Upper lobe of left lung (tissue), 4 donors: ENCODE results near the gene GMPPA.

Experiments
- POLR2AphosphoS5 ChIP-seq, 2 donors: sonication (generic); formaldehyde crosslinking; IDR thresholded peaks; one replicate each; pipeline ENCODE4 v1.5.1; 2017; ENCODE audit warnings: antibody characterized with exemption in 2 of 2
- TF ChIP-seq, protein P1 (sequence below), 6 experiments: fragments of 450-650 bp in 4 of 6; fragments of 200-600 bp in 2 of 6; sonication (generic) in 2 of 6; IDR thresholded peaks; one replicate each; pipeline ENCODE4 v1.5.1; 2016 to 2019; ENCODE audit warnings: antibody characterized with exemption in 6 of 6

DNA sequence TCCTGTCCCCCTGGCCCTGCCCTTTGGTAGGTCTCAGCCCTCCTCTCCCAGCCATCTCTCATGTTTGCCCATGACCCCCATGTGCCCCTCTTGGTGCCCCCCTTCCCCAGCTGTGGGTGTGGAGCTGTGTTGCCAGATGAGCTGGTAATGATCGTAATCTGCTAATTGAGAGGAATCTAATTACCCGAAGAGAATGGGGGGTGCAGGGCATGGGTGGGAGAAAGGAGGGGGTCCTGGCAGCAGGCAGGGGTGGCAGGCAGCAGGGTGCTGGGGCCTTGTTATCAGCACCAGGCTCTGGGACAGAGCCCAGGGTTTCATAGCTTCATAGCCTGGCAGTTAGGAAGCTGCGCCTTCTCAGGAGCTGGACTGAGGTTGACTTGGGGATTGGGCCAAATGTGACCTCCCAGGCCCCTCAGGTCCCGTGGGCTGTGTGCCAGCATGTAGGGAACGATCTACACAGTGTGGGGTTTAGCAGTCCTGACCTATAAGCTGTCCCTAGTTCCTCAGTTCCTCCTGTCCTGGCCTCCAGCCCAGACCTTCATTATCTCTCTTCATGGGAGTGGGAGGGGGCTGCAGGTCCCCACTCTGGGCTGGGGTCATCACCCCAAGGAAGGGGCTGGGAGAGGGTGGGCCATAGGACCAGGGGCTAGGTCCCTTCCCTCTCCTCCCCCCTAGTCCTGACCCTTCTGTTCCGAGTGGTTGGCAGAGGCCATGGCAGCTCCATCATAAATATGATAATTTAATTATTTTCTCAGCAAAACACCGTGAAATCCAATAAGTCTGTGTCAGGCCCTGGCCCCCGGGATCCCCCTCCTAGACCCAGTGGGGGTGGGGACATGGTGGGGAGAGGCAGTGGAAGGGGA is 9.1 kb downstream of the GMPPA start:
- TF ChIP-seq, protein P1, sequence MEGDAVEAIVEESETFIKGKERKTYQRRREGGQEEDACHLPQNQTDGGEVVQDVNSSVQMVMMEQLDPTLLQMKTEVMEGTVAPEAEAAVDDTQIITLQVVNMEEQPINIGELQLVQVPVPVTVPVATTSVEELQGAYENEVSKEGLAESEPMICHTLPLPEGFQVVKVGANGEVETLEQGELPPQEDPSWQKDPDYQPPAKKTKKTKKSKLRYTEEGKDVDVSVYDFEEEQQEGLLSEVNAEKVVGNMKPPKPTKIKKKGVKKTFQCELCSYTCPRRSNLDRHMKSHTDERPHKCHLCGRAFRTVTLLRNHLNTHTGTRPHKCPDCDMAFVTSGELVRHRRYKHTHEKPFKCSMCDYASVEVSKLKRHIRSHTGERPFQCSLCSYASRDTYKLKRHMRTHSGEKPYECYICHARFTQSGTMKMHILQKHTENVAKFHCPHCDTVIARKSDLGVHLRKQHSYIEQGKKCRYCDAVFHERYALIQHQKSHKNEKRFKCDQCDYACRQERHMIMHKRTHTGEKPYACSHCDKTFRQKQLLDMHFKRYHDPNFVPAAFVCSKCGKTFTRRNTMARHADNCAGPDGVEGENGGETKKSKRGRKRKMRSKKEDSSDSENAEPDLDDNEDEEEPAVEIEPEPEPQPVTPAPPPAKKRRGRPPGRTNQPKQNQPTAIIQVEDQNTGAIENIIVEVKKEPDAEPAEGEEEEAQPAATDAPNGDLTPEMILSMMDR (IDR thresholded peaks at IDR 0.05): no peak
- no peak for TF ChIP-seq POLR2AphosphoS5 (IDR thresholded peaks at IDR 0.05)
